Ascending aorta (tissue), 2 donors: Measurements from ENCODE around the gene NTF4. TPM values are rescaled to one million over a fixed set of nuclear protein-coding genes. Genes with fewer than 3 reads are reported as not detected.
"Not testable (repeated sequence)": the region's sequence is repeated elsewhere in the genome, so short reads cannot be mapped to it uniquely, and the experiment has no call there.

Source experiments
- DNase-seq, 2 donors: peaks; one replicate each; pipeline ENCODE4 v3.0.0-alpha.2; 2019; ENCODE audit warnings: low spot score in 2 of 2
- H3K27ac ChIP-seq, 2 donors: fragments of 200-600 bp; sonication (generic); one replicate each; pipeline ENCODE4 v1.5.1; 2016 to 2017; ENCODE audit warnings: mild to moderate bottlenecking in 1 of 2
- H3K27me3 ChIP-seq: fragments of 200-600 bp; sonication (generic); one replicate; pipeline ENCODE4 v1.5.1; 2017
- H3K36me3 ChIP-seq, 2 donors: fragments of 200-600 bp; sonication (generic); one replicate each; pipeline ENCODE4 v1.5.1; 2016
- H3K4me1 ChIP-seq, 2 donors: fragments of 200-600 bp; sonication (generic); one replicate each; pipeline ENCODE4 v1.5.1; 2016 to 2017; ENCODE audit warnings: mild to moderate bottlenecking in 1 of 2
- H3K4me3 ChIP-seq, 2 donors: fragments of 200-600 bp; sonication (generic); one replicate each; pipeline ENCODE4 v1.5.1; 2016 to 2017; ENCODE audit warnings: mild to moderate bottlenecking in 1 of 2
- H3K9me3 ChIP-seq, 2 donors: fragments of 200-600 bp; sonication (generic); one replicate each; pipeline ENCODE4 v1.5.1; 2016
- CTCF ChIP-seq, 3 experiments: fragments of 200-600 bp in 2 of 3; fragments of 450-650 bp in 1 of 3; sonication (generic) in 2 of 3; IDR thresholded peaks; one replicate each; pipeline ENCODE4 v1.5.1; 2016 to 2019; ENCODE audit warnings: antibody characterized with exemption in 3 of 3, mild to moderate bottlenecking in 1 of 3, moderate library complexity in 1 of 3
- intact Hi-C: fragments of 100-400 bp; cut with DNase I; formaldehyde crosslinking; loops from one replicate; pipeline ENCODE4 v1.15.1; 2023
- total RNA-seq: library from RNA; depleted of rRNA; stranded (reverse); fragments of >200 nt; gene quantifications from one replicate; pipeline ENCODE4 v1.1.0, GENCODE V29; 2016

NTF4 gene
- total RNA-seq, 1 donor from 2014 or later, result not detected

DNA sequence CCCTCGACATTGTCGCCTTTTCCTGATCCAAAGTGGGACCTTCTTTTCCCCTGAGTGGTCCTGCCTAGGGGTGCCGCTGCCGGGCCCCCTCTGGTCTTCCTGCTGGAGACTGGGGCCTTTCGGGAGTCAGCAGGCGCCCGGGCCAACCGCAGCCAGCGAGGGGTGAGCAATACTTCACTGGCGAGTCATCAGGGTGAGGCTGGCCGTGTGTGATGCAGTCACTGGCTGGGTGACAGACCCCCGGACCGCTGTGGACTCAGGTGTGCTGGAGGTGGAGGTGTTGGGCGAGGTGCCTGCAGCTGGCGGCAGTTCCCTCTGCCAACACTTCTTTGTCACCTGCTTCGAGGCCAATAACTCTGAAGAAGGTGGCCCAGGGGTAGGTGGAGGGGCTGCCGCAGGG lies 22.4 kb downstream of the NTF4 start:
- no peak for DNase-seq
- intact Hi-C loops, result no loop called here
- Histone ChIP-seq H3K36me3 (no peaks in the 10 kb centered on the region), H3K4me3 (no peak overlapping the region), H3K27me3 (no peaks in the 10 kb centered on the region), H3K27ac (no peak overlapping the region), H3K9me3 (no peaks in the 10 kb centered on the region), H3K4me1 (no peaks in the 10 kb centered on the region)
- no peak for TF ChIP-seq CTCF (IDR thresholded peaks at IDR 0.05)

DNA sequence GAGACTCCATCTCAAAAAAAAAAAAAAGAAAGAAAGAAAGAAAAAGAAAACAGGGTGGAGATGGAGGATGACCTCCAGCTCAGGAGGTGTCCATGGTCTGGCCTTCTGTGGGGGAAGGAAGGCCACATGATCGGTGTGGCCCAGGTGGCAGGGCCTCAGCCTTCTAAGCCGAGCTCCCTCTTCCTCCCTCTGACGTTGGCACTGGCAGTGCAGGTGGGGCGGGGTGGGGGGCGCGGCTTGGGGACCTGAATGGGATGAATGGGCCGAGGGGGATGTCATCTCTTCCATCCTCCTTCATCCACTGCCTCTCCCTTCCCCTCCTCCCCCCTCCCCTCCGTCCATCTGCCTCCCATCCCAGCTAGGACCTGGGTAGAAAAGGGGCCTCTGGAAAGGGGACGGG lies 24.9 kb downstream of the NTF4 start:
- H3K9me3 ChIP-seq, H3K36me3 ChIP-seq, H3K27me3 ChIP-seq, H3K4me3 ChIP-seq, intact Hi-C loops, DNase-seq, H3K27ac ChIP-seq, H3K4me1 ChIP-seq: not testable (repeated sequence)

GRCh38 chr19:49038557-49039276 lies 25.9 kb downstream of the NTF4 start:
- DNase-seq, H3K9me3 ChIP-seq, H3K4me3 ChIP-seq, intact Hi-C loops, H3K4me1 ChIP-seq, H3K27ac ChIP-seq, H3K27me3 ChIP-seq, H3K36me3 ChIP-seq: not testable (repeated sequence)

GRCh38 chr19:49038111-49038510 lies 26.5 kb downstream of the NTF4 start:
- H3K4me1 ChIP-seq, H3K36me3 ChIP-seq, DNase-seq, intact Hi-C loops, H3K4me3 ChIP-seq, H3K27ac ChIP-seq, H3K9me3 ChIP-seq, H3K27me3 ChIP-seq: not testable (repeated sequence)

DNA sequence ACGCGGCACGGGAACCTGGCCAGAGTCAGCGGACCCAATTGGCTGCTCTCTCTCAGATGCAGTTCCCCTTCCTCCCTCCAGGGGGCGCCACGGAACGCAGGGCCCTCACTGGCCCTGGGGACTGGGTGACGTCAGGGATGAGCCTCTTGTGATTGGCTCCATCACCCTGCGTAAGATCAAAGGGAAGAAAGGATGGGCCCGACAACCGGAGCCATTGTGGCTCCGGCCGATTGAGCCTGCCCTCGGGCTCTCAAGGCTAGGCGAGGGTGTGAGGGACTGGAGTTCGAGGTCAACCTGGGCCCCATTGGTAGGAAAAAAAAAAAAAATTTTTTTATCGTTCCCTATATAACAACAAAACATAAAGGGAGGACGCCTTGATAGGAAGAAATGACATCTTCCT lies 27.8 kb downstream of the NTF4 start, which contains the start of gene CGB1:
TSS of gene CGB1 (minus strand) at position 81 of the 400 bp plus-strand sequence. CDS start 184 bp downstream, outside the sequence.
- H3K4me1 ChIP-seq, H3K9me3 ChIP-seq, H3K36me3 ChIP-seq, H3K27ac ChIP-seq, H3K27me3 ChIP-seq, H3K4me3 ChIP-seq, DNase-seq, intact Hi-C loops: not testable (repeated sequence)
- peak in 2 of 3 experiments; percentile 15 to 16 for TF ChIP-seq CTCF (IDR thresholded peaks at IDR 0.05)

DNA sequence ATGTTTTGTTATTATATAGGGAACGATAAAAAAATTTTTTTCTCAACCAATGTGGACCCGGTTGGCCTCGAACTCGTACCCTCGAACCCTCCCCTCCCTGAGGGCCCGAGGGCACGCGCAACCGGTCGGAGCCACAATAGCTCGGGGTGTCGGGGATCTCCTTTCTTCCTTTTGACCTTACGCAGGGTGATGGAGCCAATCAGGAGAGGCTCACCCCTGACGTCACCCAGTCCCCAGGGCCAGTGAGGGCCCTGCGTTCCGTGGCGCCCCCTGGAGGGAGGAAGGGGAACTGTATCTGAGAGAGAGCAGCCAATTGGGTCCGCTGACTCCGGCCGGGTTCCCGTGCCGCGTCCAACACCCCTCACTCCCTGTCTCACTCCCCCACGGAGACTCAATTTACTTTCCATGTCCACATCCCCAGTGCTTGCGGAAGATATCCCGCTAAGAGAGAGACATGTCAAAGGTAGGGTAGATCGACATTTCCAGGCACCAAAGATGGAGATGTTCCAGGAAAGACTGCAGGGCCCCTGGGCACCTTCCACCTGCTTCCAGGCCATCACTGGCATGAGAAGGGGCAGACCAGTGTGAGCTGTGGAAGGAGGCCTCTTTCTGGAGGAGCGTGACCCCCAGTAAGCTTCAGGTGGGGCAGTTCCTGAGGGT lies 32.8 kb downstream of the NTF4 start, which contains the start of gene CGB2:
TSS of gene CGB2 (plus strand) at position 249 of the 660 bp plus-strand sequence. CDS start at position 455, 206 bp downstream.
- H3K27ac ChIP-seq, DNase-seq, intact Hi-C loops, H3K27me3 ChIP-seq, H3K4me3 ChIP-seq, H3K9me3 ChIP-seq, H3K36me3 ChIP-seq, H3K4me1 ChIP-seq: not testable (repeated sequence)
- peak in 2 of 3 experiments; percentile 8 to 20 for TF ChIP-seq CTCF (IDR thresholded peaks at IDR 0.05)

DNA sequence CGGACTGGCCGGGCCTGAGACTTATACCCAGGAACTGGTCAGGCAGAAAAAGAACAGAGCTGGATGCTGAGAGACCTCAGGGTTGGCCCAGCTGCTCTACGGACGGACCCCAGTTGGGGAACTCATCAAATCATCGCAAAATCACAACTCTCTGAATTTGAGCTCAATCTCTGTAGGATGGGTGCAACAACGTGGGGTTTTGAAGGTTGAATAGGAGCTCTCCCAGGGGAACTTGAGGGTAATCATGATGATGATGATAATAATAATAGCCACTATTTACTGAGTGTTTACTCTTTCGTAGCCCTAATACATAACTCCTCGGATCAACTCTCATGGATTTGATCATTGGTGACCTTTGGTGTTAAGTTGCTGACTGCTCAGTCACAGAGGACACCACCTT lies 34.3 kb downstream of the NTF4 start:
- intact Hi-C loops, H3K9me3 ChIP-seq, H3K27ac ChIP-seq, DNase-seq, H3K27me3 ChIP-seq, H3K4me3 ChIP-seq, H3K36me3 ChIP-seq, H3K4me1 ChIP-seq: not testable (repeated sequence)

- DNase-seq, H3K27me3 ChIP-seq, H3K9me3 ChIP-seq, H3K27ac ChIP-seq, intact Hi-C loops, H3K4me1 ChIP-seq, H3K36me3 ChIP-seq, H3K4me3 ChIP-seq: not testable (repeated sequence)
These were observed 34.9 kb downstream of the NTF4 start for GRCh38 chr19:49029749-49030148.

DNA sequence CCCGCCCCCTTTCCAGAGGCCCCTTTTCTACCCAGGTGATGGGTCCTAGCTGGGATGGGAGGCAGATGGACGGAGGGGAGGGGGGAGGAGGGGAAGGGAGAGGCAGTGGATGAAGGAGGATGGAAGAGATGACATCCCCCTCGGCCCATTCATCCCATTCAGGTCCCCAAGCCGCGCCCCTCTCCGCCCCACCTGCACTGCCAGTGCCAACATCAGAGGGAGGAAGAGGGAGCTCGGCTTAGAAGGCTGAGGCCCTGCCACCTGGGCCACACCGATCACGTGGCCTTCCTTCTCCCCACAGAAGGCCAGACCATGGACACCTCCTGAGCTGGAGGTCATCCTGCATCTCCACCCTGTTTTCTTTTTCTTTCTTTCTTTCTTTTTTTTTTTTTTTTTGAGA lies 35.9 kb downstream of the NTF4 start:
- H3K9me3 ChIP-seq, H3K27me3 ChIP-seq, DNase-seq, H3K27ac ChIP-seq, intact Hi-C loops, H3K4me3 ChIP-seq, H3K4me1 ChIP-seq, H3K36me3 ChIP-seq: not testable (repeated sequence)

- DNase-seq, H3K4me3 ChIP-seq, H3K27me3 ChIP-seq, H3K36me3 ChIP-seq, H3K4me1 ChIP-seq, H3K27ac ChIP-seq, H3K9me3 ChIP-seq, intact Hi-C loops: not testable (repeated sequence)
These were observed 39.0 kb downstream of the NTF4 start for GRCh38 chr19:49025599-49025998.

- H3K36me3 ChIP-seq, H3K9me3 ChIP-seq, H3K27ac ChIP-seq, H3K27me3 ChIP-seq, intact Hi-C loops, DNase-seq, H3K4me3 ChIP-seq, H3K4me1 ChIP-seq: not testable (repeated sequence)
These were observed 39.5 kb downstream of the NTF4 start for GRCh38 chr19:49025088-49025487.
